T47D (cell line): ENCODE measurements around the gene CCR8.

Experiments
- DNase-seq, 2 experiments: peaks; one replicate each; pipeline versions ENCODE4 v3.0.0 to v3.0.0-alpha.2; 2011 to 2012; ENCODE audit warnings: low read depth in 1 of 2, low spot score in 1 of 2
- JUND ChIP-seq: IDR thresholded peaks from 2 replicates; pipeline ENCODE4 v1.6.1; 2012; ENCODE audit warnings: low read depth
- in situ Hi-C: cut with HindIII; loops from 2 replicates; pipeline ENCODE4 v1.10.0; 2016; ENCODE audit warnings: low sequenced_read_pairs, low pct_unique_long_range_greater_than_20kb

The CCR8 gene

GRCh38 chr3:39322936-39323335, 6.6 kb upstream of the CCR8 start:
- no peak for TF ChIP-seq JUND
- DNase-seq: no peak
- in situ Hi-C loops: no loop called here

- no peak for DNase-seq
- TF ChIP-seq JUND: no peak
- in situ Hi-C loops: no loop called here
Observed at GRCh38 chr3:39323494-39323893, 6.0 kb upstream of the CCR8 start.

GRCh38 chr3:39325236-39325635, 4.3 kb upstream of the CCR8 start:
- DNase-seq: no peak
- no peak for TF ChIP-seq JUND
- in situ Hi-C loops: no loop called here

GRCh38 chr3:39327053-39327745, 2.3 kb upstream of the CCR8 start:
- no peak for DNase-seq
- TF ChIP-seq JUND: no peak
- in situ Hi-C loops: no loop called here

GRCh38 chr3:39327746-39328349, 1.7 kb upstream of the CCR8 start:
- DNase-seq: no peak
- in situ Hi-C loops: no loop called here
- TF ChIP-seq JUND: no peak

GRCh38 chr3:39330824-39331223, 1.3 kb downstream of the CCR8 start:
- in situ Hi-C loops: no loop called here
- DNase-seq: no peak
- TF ChIP-seq JUND: no peak

DNA sequence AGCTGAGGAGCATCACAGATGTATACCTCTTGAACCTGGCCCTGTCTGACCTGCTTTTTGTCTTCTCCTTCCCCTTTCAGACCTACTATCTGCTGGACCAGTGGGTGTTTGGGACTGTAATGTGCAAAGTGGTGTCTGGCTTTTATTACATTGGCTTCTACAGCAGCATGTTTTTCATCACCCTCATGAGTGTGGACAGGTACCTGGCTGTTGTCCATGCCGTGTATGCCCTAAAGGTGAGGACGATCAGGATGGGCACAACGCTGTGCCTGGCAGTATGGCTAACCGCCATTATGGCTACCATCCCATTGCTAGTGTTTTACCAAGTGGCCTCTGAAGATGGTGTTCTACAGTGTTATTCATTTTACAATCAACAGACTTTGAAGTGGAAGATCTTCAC, 3.0 kb downstream of the CCR8 start:
- TF ChIP-seq JUND: no peak
- in situ Hi-C loops: no loop called here
- DNase-seq: no peak

GRCh38 chr3:39333607-39334006, 4.1 kb downstream of the CCR8 start:
- TF ChIP-seq JUND: no peak
- DNase-seq: no peak
- in situ Hi-C loops: no loop called here

- no peak for TF ChIP-seq JUND
- no peak for DNase-seq
- in situ Hi-C loops: no loop called here
Observed at GRCh38 chr3:39334205-39334604, 4.7 kb downstream of the CCR8 start.

DNA sequence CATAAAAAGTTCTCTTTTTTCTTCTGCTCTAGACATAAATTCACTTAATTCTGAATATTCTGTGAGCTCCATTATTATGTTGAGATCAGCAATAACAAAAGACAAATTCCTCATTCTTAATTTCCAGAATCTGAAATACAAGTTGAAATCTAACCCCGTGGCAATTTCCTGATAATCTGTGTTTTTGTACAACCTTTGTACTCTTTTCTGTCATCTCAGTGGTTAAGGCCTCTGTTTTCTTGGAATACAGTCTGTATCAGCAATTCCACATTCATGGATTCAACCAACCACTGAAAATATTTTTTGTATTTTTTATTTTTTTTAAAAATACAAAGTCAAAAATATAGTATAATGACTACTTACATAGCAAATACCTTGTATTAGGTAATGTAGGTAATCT, 8.7 kb downstream of the CCR8 start:
- no peak for TF ChIP-seq JUND
- DNase-seq: no peak
- in situ Hi-C loops: no loop called here

GRCh38 chr3:39339086-39339485, 9.6 kb downstream of the CCR8 start:
- no peak for TF ChIP-seq JUND
- no peak for DNase-seq
- in situ Hi-C loops: no loop called here

- in situ Hi-C loops: no loop called here
- no peak for DNase-seq
- no peak for TF ChIP-seq JUND
Observed at GRCh38 chr3:39343076-39343717, 13.7 kb downstream of the CCR8 start.

DNA sequence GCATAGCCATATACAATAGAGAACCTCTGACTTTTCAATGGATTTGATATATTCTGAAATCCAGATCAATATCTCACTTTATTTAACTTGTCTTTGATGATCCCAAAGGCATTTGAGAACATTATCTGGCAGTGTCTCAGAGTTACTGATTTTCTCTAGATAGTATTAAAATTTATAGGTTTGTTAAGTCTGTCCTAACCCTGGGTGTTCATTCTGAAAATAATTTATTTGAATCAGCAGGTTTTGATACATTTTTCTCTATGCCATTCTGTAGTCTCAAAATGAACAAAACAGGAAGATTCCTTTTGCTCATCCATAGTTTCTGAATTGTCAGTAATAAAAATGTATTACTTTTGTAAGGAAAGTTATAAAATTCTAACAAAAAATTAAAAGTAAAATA, 14.3 kb downstream of the CCR8 start:
- in situ Hi-C loops: no loop called here
- DNase-seq: no peak
- TF ChIP-seq JUND: no peak
